ENCODE measurements around the gene TWSG1.

GRCh38 chr18:9428301-9428706 is 93.7 kb downstream of the TWSG1 start:
- TF ChIP-seq ZNF207 (IDR thresholded peaks at IDR 0.05; ENCODE audit: borderline replicate concordance) (no peak), CTCF (IDR thresholded peaks at IDR 0.05 in 2 of 3, conservative IDR thresholded peaks at IDR 0.05 in 1 of 3; ENCODE audit: control insufficient read depth in 2 of 3, extremely low read depth in 1 of 3, insufficient read depth in 1 of 3, low read depth in 3 of 3, low read length in 3 of 3) (no peak)
